GM23248 (cell line): Measurements from ENCODE around the gene PDGFD.

ENCODE experiments used
- EZH2 ChIP-seq: fragments of 200-600 bp; sonication (generic); IDR thresholded peaks from 2 replicates; pipeline ENCODE4 v1.6.1; 2018; ENCODE audit warnings: antibody characterized with exemption, mild to moderate bottlenecking; ENCODE audit not compliant: insufficient read depth, poor library complexity, severe bottlenecking
- EZH2phosphoT487 ChIP-seq: fragments of 200-600 bp; sonication (generic); IDR thresholded peaks from 2 replicates; pipeline ENCODE4 v1.6.1; 2018; ENCODE audit warnings: antibody characterized with exemption, moderate library complexity, mild to moderate bottlenecking, low read depth; ENCODE audit not compliant: insufficient read depth

DNA sequence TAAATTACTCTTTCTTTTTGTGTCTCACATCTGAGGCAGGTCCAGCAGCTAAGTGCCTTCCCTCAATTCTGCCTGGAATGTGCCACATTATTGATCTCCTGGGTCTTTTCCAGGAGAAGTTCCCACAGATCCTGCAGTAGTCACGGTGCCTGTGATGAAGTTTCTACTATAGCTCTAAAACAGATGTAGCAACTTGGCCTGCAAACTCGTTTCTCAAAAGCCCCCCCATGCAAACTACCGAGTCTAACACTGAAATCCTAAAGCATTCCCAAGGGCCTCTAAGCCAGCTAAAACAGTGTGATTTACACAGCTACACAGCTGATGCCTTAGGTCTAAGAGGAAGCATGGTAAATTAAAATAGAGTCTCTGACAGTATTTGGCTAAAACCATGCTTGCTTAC lies 73.2 kb downstream of the PDGFD start:
- TF ChIP-seq EZH2 (no peak), EZH2phosphoT487 (no peak)
